Measurements from ENCODE around the gene MFN2.
A peak's percentile ranks its signal among the peaks of the same experiment; 100 is the strongest.

The MFN2 gene

GRCh38 chr1:11960276-11960675 lies 20.0 kb upstream of the MFN2 start:
- no peak for DNase-seq (ENCODE audit: low spot score)

- no peak for DNase-seq (ENCODE audit: low spot score)
Measured at GRCh38 chr1:11960715-11961114, 19.5 kb upstream of the MFN2 start.

GRCh38 chr1:11961230-11961629 lies 19.0 kb upstream of the MFN2 start:
- DNase-seq (ENCODE audit: low spot score), result no peak

GRCh38 chr1:11963622-11964021 lies 16.6 kb upstream of the MFN2 start:
- DNase-seq (ENCODE audit: low spot score), result no peak

- no peak for DNase-seq (ENCODE audit: low spot score)
Measured at GRCh38 chr1:11964656-11965055, 15.6 kb upstream of the MFN2 start.

- DNase-seq (ENCODE audit: low spot score), result peak; percentile 90
Measured at GRCh38 chr1:11967028-11967547, 13.2 kb upstream of the MFN2 start.

GRCh38 chr1:11970441-11971185 lies 9.6 kb upstream of the MFN2 start:
- DNase-seq (ENCODE audit: low spot score), result no peak

GRCh38 chr1:11977625-11978024 lies 2.6 kb upstream of the MFN2 start:
- DNase-seq (ENCODE audit: low spot score), result no peak

GRCh38 chr1:11978301-11978700 lies 1.9 kb upstream of the MFN2 start:
- no peak for DNase-seq (ENCODE audit: low spot score)

- peak; percentile 72 for DNase-seq (ENCODE audit: low spot score)
Measured at GRCh38 chr1:11979028-11979850, 1.0 kb upstream of the MFN2 start.

- DNase-seq (ENCODE audit: low spot score), result no peak
Measured at GRCh38 chr1:11980676-11980972, 380 bp downstream of the MFN2 start.

GRCh38 chr1:11981378-11982009 lies 1.2 kb downstream of the MFN2 start:
- DNase-seq (ENCODE audit: low spot score), result no peak

- no peak for DNase-seq (ENCODE audit: low spot score)
Measured at GRCh38 chr1:11982010-11982392, 1.8 kb downstream of the MFN2 start.

GRCh38 chr1:11984121-11984520 lies 3.9 kb downstream of the MFN2 start:
- DNase-seq (ENCODE audit: low spot score), result no peak

- DNase-seq (ENCODE audit: low spot score), result no peak
Measured at GRCh38 chr1:11984576-11984975, 4.3 kb downstream of the MFN2 start.

GRCh38 chr1:11985171-11985570 lies 4.9 kb downstream of the MFN2 start:
- no peak for DNase-seq (ENCODE audit: low spot score)

GRCh38 chr1:11985851-11986250 lies 5.6 kb downstream of the MFN2 start:
- DNase-seq (ENCODE audit: low spot score), result no peak

GRCh38 chr1:11989669-11990068 lies 9.4 kb downstream of the MFN2 start:
- DNase-seq (ENCODE audit: low spot score), result no peak

- DNase-seq (ENCODE audit: low spot score), result no peak
Measured at GRCh38 chr1:11990303-11991032, 10.2 kb downstream of the MFN2 start.

- no peak for DNase-seq (ENCODE audit: low spot score)
Measured at GRCh38 chr1:11991969-11992676, 11.9 kb downstream of the MFN2 start.

- DNase-seq (ENCODE audit: low spot score), result no peak
Measured at GRCh38 chr1:11997081-11997850, 17.0 kb downstream of the MFN2 start.
